IPS DF 4.7 (cell line): ENCODE measurements around the gene PUM1.
"Not testable (repeated sequence)": the region's sequence is repeated elsewhere in the genome, so short reads cannot be mapped to it uniquely, and the experiment has no call there.

ENCODE experiments used
- DNase-seq: peaks from one replicate; pipeline ENCODE4 v3.0.0-alpha.2; 2013; ENCODE audit warnings: low spot score; ENCODE audit errors: extremely low read depth

Gene PUM1

DNA sequence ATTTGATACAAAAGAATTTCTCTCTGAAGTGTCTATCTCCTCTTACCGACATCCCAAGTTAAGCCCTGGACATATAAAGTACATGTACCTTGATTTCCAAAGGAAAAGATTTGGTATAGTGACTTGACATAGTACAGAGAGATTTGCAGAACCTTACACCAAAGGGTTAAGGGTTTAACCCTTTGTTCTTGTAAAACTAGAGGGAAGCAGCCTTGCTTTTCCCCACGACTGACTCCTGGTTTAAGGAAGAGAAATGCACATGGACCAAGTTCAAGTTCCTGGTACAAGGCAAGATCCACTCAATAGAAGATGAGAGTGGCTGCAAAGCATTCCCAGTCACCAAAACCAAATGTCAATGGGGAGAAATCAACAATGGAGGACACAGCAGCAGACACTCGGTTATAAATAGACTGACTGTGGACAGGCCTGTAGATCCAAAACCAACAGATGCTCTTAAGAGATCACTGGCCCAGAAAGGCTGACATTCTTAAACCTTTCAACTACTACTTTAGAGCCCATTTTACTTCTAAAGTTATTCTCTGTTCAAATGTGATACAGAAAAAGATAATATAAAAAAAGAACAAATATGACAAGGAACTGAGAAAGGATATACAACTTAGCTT lies 69.4 kb downstream of the PUM1 start:
- no peak for DNase-seq

DNA sequence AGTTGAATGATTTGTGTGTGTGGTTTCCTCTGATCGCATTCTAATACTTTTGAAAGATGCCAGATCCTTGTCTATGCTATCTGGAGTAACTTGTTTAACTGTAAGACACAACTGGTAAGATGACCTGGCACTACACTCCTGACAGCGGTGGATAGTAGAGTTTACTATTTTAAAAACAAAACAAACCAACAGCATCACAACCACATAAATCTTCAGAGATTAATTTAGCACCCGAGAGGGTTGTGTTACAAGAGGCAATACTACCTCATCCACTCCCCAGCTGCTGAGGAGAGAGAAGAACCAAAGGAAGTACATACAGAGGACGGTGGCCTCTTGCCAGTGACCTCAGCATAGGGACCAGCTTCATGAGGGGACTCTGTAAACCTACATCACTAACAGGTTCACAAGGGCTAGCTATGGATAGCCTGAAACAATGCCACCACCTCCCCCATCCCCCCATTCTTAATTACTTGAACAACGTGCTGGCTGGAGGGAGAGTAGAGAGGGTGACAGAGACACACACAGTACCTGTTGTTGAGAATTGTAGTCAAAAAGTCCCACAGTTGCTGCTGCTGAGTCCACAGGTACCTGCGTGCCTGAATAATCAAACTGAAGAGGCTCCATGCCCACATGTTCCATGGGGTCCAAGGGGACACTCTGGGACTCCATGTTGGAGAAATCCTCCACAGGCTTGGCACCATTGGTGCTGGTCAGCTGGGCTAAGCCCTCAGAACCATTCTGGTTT lies 73.5 kb downstream of the PUM1 start:
- DNase-seq, result no peak

DNA sequence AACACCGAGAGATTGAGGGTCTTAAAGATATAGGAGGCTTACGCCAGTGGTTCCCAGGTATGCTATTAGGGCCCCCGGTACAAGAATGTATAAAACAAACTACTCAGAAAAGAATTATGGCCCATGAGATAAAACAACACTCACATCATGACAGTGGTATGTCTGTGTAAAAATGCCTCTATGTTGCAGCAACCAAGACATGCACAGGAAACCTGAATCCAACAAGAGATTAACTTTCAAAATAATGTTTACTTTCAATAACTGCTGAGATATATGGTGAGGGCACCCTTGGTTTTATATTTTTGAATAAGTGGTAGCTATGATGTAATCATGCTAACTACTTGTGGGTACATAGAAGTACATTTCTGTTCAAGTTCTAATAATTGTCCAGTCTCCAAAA lies 74.9 kb downstream of the PUM1 start:
- DNase-seq, result no peak

DNA sequence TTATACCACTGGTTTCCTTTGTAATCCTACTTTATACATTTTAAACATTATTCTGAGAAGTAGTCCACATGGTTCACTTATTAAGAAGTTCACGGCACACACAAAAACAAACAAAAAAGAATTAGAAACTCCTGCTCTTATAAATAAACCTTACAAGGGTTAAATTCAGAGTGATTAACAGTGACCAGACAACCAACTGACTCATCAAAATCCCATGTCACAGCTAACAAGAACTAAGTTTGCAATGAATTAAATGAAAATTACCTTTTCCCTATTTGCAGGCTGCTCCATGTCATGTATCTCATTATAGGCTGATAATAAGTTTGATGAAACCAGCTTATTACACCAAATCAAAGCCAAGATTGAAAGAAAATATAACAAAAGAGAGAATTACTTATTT lies 77.5 kb downstream of the PUM1 start:
- no peak for DNase-seq

DNA sequence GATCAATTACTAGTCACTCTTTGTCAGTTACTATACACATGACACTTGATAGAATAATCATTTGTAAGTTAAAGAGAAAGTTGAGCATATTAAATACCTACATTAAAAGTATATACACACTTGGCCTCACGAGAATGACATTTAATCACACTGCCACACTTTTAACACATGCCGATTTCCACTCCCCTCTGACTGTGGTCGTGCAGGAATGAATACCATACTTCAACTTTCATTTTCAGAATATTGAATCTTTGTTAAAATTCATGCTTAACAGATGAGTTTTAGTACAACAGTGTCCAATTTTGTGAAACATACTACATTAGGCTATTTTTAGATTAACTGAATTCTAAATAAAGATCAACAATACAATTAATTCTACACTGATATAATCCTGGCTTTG lies 78.8 kb downstream of the PUM1 start:
- no peak for DNase-seq

DNA sequence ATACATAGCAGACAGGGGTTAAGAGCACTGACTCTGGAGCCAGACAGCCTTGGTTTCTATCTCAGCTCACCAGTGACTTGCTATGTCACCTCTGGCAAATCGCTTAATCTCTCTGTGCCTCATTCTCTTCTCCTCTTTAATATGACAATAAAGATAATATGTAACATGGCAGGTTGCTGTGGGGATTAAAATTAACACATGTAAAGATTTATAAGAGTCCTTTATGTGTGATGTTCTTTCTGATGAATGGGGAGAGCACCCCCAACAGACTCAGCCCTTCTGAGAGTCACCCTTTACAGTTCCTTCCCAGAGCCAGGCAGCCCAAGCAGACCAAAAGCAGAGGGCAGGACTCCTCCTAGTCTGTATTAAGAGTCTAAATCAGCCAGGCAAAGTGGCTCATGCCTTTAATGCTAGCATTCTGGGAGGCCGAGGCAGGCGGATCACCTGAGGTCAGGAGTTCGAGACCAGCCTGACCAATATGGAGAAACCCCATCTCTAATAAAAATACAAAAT lies 80.5 kb downstream of the PUM1 start:
- no peak for DNase-seq

DNA sequence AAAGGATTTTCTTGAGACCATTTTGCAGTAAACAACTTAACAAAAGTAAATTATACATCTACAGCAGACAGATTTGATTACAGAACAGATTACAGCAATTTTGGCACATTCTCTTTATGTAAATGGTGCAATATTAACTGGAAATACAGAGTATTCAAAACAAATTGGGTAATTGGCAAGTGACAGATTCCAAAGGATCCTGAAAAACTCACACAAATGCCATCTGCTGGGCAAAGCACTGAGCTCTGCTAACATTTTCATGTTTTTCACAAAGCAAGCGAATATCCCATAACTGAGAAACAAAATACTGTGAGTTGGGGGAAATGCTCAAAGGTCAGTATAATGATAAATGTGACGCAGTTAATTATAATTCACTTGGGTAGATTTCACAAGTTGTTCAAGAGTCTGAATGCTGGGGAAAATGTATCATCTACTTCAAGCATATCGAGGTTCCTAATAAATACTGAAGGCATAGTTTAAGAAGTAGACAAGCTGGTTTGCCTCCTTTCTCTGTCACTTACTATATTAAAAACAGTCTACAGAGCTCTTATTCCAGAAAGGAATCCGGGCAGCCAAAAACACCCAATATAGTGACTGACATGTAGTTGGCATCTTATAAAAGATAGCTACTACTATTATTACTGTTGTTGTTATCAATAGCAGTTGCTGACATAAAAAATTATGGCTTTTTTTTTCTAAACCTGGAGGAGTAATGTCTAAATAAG lies 81.2 kb downstream of the PUM1 start:
- no peak for DNase-seq

DNA sequence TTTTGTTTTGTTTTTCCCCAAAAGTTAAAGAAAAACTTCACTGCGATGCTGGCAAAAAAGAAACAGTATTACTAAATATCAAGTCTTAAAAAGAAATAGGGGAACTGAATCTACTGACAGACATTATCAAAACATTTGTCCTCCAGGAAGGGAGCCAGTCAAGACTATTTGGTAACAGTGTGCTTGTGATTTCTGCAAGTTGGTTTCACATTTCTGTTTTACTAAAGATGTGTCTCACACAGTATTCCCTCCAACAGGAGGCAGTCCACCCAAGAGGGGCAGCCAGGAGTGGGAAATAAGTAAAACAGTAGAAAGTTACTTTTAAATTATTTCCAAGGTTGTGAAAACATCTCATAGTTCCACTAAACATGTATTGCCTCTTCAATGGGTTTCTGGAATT lies 82.6 kb downstream of the PUM1 start:
- no peak for DNase-seq

DNA sequence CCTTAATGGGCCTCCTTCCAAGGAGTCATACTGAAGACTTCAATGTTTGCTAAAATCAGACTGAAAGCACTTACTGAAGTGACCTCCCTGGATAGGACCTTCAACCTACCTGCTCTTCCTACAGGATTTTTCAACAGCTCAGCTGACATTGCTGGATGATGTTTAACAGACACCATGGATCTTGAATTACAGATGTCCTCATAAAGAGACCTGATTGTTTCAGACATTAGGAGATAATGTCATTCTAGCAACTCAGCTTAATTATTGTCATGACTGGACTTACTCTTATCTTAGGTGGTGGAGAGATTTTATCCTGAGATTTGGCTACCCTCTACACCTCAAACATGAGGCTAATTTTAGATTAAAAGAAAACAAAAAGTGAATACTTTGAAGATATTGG lies 83.1 kb downstream of the PUM1 start:
- DNase-seq, result no peak

DNA sequence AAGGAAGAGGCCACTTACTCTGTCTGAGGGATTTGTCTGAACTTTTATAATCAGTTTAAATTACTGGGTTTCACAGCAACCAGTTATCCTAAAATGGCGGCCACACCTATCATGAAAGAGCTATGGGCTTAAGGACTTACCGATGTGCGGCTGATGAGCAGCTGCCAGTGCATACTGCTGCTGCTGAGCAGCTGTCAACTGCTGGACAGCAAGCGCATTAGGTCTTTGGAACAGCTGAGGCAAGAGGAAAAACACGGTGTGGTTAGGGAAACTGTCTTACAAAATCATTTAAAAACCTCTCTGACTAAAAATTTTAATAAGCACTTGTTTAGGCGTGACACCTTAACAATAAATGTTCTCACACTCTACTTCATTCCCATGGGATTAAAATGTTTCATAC lies 84.3 kb downstream of the PUM1 start:
- DNase-seq, result no peak

DNA sequence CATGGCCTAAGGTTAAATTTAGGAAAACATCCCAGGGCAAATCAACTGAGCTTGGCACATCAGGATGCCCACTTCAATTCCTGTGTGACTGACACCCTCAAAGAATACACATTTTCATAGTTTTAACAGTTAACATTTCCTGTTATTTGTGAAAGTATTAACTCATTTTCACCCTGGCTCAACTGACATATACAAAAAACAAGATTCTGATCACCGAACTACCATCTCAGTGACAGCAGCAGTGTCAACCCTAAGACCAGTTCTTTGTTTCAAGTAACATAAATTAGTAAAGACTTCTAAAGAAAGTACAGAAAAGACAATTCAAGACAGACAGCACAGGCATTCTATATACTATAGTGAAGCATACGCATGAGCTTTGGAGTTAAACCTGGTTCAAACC lies 88.0 kb downstream of the PUM1 start:
- no peak for DNase-seq

DNA sequence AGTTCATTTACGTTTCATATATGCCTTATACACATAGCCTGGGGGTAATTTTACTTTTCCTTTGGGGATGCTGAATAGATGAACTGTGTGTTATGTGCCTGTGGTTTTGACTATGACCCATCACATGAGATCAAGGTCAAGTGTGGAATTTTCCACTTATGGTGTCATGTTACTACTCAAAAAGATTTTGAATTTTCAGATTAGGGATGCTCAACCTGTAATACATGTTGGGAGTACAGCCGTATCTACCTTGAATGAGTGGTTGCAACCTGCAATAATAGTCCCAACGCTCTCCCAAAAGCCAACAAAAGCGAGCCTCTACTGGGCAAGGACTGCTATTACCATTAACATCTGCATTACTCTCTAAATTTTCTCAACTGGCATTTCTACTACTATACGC lies 88.4 kb downstream of the PUM1 start:
- no peak for DNase-seq

DNA sequence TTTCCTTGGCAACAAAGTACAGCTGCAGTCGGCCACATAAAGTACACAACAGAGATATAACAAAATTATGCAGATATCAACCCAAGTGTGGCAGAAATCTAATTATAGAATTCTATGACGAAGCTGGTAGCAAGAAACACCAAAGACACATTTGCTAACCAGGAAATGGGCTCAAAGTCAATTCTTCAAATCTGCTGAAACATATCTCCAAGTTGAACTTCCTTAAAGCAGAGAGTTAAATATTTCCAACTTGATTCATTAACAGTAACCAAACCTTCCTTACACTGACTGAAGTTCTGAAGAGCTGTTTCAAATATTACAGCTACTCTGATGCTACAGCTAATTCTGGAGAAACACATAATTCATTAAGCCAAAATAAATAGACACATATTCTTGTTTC lies 89.4 kb downstream of the PUM1 start:
- DNase-seq, result no peak

DNA sequence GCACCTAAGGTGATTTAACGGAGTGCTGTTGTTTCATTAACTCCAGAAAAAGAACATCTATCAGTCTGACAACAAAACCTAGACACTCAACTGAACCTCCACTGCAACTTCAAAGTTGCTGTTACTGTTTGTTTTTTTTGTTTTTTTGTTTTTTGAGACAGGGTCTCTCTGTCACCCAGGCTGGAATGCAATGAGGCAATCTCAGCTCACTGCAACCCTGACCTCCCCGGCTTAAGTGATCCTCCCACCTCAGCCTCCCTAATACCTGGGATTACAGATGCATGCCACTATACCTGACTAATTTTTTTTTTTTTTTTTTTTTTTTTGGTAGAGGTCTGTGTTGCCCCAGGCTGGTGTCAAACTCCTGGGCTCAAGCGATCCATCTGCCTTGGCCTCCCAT lies 90.3 kb downstream of the PUM1 start:
- no peak for DNase-seq

DNA sequence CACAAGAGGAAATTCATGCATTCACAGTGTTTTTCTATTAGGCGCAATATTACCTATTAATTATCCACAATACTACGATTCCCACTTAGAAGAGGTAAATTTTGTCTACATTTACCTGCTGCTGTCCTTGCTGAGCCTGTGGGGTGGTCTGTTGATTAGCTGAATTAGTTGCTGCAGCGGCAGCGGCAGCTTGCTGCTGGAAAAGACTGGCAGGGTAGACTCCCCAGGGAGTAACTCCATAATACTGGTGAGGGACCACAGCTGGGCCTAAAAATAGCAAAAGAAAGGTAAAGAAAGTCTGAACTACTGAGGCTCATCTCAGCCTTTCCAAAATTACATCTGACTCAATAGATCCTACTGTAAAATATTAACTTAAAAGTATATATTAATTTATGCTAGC lies 91.0 kb downstream of the PUM1 start:
- no peak for DNase-seq

DNA sequence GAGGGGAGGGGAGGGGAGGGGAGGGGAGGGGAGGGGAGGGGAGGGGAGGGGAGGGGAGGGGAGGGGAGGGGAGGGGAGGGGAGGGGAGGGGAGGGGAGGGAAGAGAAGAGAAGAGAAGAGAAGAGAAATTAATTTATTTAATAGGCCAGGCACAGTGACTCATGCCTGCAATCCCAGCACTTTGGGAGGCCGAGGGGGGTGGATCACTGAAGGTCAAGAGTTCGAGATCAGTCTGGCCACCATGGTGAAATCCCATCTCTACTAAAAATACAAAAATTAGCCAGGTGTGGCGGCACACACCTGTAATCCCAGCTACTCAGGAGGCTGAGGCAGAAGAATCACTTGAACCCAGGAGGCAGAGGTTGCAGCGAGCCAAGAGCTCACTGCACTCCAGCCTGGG lies 93.2 kb downstream of the PUM1 start:
- not testable (repeated sequence) for DNase-seq

DNA sequence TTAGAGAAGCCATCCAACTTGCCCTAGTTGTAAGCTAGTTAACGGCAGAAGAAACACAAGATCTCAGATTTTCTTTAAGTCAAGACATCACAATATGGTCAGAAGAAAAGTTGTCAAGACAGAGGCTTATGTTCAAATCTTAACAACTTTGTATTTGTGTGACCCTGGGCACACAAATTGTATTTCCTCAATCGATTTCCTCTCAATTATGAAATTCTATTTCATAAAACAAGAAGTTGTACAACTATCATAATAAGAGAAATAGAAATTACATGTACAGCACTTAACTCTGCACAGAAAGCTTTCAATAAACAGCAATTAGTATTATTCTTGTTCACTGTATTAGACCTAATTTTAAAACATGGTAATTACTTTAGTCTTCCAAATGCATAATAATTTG lies 94.0 kb downstream of the PUM1 start:
- DNase-seq, result no peak

DNA sequence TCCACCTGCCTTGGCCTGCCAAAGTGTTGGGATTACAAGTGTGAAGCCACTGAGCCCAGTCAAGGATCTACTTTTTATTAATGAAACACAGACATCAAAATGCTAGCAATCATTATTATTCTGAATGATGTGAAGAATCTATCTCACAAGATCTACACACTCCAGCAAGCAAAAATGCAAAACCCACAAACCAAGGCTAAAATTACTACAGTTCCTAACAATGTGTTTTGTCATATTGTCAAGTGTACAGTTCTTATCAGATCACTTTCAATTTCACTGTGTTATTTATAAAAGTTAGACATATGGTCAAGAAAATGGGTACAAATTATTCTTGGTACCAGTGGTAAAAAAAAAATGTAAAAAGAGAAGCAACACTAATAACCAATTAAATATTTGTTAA lies 95.6 kb downstream of the PUM1 start:
- no peak for DNase-seq

DNA sequence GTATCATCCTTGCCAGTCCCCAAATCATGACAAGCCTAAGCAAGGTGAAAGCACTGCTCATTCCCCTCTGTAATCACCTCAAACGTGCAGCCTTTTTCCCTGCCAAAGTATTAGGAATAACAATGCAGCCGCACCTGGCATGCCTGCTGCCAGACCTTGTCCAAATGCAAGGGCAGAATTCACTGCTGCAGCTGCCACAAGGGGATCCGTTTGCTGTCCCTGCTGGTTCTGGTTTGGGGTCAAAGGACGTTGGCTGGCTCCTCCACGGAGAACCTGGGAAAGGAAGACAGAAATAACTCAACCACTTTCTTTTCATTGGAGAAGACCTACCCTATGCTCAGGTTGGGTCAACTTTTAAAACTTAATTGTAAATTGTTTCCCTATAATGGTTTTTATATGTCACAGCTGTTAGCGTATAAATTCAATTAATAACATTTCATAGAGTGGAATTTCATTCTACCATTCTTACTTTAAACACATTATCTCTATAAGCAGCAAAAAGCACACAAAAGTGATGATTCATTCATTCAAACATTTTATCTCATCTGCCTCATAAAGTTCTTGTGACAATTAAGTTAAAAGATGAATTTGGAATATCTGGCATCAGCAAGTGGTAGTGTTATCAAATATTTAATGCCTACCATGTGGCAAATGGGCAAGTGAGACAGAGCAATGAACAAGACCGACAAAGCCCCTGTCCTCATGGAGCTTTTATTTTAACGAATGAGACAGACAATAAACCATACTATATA lies 97.1 kb downstream of the PUM1 start:
- DNase-seq, result no peak

DNA sequence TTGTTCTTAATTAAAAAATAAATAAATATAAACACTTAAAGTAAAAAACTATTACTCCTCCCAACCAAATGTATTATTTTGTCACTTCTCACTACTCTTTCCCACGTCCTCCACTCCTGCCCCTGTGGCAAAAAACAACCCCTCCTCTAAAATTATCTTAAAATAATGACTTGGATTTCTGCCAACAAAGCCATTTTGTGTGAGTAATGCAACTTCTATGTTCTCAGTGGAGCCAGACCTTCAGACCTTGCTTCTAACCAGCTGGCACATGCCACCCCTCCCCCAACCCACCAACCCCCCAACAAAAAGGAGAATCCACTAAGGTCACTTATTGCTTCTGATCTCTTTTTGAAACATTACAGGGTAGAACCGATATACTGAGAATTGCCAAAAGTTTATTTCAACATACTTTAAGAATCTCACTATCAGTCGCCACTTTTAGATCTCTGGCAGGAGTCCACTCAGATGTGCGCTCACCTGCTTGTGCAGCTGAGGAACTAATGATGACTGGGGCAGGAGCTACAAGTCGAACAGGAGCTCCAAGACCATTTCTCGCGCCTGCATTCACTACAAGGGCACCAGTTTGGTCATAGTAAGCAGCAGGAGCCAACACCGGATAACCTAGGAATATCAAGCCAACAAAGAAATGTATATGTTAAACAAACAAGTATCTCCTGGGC lies 98.7 kb downstream of the PUM1 start:
- DNase-seq, result no peak

DNA sequence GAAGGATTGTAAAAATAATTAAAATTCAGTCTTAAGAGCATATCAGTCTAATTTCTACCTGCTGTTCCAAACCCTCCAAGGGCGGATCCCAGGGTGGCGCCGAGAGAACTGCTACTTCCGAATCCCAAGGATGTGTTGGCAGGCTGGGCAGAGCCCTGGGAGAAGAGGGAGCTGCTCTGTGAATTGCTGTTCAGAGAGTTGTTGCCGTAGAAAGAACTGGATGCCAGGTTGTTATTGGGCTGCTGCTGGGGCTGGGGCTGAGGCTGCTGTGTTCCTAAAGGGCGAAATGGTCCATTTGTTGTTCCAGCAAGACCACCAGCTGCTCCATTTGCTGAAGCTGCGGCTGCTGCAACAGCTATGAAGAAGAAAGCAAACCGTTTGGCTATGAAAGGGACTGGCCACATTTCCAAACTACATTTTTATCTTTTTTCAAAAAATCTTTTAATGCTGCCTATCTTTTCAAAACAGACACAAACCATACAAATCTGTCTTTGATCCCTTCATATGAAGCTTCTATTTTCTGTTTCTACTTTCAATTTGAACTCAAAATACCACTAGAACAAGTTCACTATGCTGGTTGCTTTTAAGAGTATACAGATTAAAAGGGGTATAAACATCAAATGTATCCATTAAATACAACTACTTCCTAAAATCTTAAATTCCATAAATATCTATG lies 99.5 kb downstream of the PUM1 start:
- no peak for DNase-seq
